HG02588 (cell line): Measurements from ENCODE around the gene RUNX3.

Source experiments
- ATAC-seq: cut with Tn5 transposase; IDR thresholded peaks from one replicate; pipeline ENCODE4 v1.9.1; 2021; ENCODE audit warnings: mild to moderate bottlenecking, moderate library complexity; ENCODE audit not compliant: unreplicated experiment

RUNX3 gene

DNA sequence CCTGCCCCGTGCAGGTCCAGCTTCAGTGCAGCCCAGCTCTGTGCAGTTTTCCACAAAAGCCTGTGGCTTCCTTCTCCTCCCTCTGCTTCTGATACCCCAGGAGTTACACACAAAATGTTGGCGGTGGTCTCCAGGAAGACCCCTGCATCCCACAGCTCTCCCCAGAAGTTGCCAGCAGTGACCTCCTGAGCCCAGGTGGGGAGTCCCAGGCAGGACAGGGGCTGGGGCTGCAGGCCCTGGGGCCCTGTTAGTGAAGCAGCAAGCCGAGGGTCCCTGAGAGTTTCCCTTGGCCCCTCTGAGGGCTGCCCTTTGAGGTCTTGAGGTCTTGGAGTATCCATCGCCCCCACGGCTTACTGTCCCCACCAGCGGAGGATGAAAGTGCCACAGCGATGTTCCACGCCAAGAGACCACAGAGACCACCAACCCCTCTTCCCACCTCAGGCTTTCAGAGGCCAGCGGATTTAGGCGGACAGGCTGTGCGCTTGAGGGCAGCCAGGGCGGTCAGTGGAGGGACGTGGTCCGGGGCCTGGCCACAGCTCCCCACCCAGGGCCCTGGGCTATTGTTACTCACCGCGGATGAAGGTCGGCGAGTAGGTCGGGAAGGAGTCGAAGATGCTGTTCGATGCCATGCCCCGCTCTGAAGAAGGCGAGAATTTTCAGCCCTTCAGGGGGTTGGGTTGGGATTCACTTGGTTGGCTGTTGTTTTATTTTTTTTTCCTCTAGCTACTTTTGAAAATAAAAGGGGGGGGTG is 34.0 kb upstream of the RUNX3 start:
- ATAC-seq, result no peak

DNA sequence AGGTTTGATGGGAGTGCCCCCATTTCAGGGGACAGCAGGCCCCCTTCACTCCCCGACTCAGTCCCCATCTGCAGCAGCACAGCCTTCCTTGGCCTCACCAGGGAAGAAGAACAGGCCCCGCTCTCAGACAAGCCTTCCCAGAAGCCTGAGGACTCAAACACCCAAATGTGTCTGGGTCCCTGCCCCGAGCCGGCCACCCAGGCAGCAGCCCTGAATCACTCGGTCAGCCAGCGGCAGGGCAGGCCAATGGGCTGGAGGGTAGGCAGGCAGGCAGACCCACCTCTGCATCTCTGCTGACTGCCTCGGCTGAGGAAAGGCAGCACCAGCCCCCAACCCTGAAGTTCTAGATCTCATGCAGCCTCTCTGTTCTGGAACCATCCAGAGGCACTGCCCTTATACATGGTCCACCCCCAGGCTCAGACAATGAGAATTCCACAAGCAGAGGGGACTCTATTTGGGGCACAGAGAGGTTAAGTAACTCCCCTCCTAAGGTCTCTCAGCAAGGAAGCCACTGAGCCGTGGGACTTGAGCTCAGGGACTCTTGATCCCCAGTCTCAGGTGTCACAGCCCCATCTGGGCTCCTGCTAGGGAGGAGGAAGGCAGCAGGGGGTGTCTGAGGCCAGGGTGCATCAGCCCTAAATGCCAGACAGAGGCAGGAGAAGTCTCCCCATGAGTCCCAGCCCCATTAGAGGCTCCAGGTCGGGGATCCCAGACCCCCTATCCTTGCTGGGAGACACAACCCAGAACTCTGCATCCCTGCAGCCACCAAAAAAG is 33.2 kb upstream of the RUNX3 start:
- ATAC-seq, result no peak

DNA sequence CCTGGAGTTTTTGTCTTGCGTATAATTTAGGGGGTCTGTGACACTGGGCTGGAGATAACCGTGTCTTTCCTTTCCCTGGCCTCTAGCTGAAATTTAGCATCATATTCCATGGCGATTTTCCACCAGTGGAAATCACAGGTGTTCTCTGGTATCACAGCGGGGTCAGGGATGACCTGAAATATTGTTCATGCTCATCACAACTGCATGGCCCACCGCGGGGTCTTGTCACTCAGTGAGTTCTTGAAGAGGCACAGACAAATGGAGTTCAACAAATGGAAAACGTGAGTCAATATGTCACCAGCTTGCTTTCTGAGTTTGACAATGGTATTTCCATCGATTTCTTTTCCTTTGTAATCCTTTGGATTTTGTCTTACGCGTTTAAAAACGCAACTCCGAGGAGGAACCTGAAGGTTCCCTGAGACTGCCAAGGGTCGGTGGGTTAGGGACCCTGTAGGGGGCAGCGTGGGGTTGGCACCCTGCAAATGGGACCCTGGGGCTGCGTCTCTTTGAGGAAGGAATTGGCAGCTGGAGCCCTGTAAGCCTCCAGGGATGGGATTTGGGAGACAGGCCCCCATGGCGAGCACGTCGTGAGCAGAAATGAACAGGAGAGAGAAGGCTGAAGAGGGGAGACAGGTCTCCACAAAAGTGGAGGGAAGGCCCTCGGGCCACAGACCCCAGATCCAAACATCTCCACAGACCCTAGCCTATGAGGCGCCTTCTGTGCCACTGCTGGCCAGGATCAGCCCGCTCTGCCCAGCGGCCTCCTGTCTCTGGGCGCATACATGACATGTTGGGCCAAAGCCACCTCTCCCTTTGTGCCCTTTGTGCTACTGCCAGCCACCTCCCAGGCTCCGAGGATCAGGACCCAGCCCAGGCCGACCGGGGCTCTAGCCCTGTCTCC is 32.1 kb upstream of the RUNX3 start:
- ATAC-seq, result no peak

DNA sequence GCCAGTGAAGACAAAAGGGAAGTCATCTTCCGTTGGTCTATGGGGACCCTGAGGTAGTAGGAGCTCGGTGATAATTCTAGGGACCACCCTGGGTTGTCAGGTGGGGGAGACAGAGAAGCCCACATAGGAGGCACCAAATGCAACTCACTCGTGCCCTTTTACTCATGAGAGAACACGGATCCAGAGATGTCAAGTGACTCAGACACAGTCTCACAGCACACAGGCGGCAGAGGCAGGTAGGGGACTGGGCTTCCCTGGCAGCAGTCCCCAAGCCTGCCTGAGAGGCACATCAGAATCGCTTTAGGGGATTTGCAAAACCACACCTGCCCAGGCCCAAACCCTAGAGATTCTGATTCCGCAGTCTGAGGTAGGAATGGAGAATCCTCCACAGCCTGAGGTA is 31.3 kb upstream of the RUNX3 start:
- no peak for ATAC-seq

DNA sequence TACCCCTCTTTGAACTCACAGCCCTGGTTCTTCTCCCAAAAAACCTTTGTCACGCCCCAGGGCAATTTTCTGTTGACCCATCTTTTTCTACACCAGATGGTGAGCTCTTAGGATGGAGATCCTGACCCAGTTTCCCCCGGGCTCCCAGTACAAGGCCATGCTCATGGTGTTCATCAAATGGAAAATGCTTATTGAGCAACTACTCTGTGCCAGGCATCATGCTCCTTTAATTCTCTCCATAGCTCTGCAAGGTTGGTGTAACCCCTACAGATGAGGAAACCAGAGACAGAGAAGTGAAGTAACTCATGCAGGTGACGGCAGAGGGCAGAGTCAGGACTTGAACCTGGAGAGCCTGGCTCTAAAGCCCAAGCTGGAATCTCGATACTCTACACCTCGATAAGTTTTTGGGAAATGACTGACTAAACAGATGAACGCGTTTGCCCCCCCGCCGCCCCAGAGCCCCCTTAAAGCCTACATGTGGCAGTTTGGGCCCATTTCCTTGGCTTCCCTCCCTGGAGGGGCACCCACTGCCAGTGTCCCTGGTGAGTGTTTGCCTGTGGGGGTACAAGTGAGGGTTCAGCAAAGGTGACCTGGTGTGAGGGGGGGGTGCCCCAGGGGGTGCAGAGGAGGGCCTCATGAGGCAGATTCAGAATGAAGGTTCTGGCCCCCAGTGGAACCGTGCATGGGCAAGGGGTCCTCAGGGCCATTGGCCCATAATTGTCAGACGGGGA is 30.2 kb upstream of the RUNX3 start:
- no peak for ATAC-seq

DNA sequence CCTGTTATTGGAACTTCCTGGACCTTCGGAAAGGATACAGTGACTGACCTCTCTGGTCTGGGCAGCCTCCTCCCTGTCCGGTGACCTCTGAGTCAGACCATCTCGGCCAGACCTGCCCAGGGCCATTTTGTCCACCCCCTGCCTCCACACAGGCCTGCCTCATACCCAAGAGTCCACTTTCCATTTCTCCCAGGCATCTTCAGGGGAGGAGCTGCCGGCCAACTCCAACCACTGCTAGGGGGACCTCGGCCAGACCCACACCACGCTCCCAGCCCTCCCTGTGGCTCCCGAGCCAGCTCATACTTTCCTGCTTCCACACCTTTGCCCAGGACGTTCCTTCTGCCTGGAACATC is 29.5 kb upstream of the RUNX3 start:
- ATAC-seq, result no peak

DNA sequence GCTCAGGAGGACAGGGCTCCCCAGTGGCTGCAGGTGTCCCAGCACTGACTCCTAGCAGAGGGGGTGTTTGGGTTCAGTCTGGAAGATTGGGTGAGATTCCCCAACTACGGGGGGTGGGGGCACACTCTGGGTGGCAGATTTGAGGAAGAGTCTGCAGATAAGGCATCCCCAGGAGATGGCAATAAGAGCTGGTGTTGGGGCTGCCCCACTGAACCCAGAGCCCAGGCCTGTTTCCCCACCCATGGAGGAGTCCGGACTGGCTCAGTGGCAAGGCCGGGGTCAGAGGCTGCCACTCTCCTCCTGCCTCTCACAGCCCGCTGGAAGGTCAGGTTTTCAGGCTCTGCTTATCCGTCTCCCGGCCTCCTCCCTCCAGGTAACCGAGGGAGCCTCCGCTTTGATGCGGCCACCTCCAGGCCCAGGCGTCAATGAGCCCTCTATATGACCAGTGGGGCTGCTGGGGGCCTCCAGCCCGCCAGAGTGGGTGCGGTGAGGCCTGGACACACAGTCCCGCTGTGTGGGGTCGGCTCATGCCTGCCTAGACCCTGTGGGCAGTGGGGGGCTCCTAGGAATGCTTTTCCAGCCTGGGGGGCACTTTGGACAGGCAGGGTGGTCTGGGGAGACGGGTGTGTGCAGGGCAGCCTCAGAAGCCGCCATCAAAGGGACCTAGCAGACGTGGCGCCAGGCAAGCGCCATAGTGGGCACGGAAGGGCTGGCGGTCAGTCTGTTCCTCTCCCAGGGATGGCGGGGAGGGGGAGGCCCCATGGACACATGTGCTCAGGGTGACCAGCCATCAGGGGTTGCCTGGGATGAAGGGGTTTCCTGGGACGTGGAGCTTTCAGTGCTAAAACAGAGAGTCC is 28.9 kb upstream of the RUNX3 start:
- no peak for ATAC-seq

DNA sequence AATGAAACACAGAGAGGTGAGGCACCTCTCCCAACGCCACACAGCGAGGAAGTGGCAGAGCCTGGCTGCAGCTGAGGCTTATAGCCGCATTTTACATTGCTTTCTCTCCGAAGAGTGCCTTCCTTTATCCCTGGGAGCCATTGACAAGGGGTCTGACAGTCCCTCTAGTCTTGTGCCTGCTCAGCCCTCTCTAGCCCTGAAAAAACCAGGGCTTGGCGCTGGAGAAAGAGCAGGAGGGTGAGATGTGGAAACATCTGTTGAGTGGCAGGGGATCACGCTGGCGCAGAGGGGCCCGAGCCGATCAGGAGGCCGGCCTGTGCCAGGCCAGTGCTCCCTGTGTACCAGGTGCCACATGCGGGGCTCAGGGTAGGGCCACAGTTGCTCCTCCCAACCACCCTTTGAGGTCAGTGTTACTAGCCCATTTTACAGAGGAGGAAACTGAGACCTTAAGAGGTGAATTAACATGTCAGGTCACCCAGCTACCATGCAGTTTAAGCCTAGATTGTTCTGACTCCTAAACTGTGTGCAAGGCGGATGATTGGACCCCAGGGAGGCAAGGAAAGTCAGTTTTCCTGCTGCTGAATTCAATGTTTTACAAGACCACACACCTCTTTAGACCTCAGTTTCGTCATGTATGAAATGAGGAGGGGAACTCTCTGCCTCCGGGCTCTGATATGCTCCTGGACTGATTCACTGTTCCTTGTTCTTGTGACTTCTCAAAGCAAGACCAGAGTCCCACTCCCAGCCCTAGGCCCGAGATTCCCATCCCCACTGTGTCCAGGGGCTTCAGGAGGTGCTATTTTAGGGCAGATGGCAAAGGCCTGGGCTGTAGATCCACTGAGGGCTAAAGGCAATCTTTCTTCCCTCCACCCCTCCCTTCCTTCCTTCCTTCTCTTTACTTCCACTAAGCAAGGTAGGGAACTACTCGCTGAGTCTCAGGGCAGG is 28.0 kb upstream of the RUNX3 start:
- ATAC-seq, result no peak

DNA sequence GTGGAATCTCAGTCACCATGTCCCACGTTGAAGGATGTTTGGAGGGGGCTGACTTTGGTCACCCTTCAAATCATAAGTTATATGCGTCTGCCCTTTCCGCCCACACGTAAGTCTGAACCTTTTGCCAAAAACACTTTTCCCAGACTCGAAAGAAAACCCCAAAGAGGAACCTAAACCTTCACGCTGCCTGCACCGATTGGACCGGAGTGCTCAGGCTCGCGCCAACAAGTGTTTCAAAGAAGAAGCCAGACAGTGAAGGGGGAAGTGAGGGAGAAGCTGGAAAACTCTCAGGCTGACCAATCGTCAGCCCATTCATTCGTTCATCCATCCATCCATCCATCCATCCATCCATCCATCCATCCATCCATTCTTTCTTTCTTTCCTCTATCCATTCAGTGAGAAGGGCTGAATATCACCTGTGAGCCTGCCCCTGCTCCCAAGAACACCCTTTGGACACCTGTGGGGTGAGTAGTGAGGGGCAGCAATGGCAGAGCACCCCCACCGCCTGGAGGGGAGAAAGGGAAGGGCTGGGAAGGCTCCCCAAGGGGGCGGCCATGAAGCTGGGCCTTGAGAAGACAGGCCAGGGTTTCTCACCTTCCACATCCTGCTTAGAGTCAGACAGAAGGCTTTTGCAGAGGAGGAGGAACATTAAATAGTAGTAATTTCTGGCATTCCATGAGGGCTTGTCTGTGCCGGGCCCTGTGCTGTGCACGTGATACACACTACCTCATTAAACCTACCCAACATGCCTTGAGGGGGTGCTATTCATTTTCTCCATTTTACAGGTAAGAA is 27.1 kb upstream of the RUNX3 start:
- no peak for ATAC-seq

DNA sequence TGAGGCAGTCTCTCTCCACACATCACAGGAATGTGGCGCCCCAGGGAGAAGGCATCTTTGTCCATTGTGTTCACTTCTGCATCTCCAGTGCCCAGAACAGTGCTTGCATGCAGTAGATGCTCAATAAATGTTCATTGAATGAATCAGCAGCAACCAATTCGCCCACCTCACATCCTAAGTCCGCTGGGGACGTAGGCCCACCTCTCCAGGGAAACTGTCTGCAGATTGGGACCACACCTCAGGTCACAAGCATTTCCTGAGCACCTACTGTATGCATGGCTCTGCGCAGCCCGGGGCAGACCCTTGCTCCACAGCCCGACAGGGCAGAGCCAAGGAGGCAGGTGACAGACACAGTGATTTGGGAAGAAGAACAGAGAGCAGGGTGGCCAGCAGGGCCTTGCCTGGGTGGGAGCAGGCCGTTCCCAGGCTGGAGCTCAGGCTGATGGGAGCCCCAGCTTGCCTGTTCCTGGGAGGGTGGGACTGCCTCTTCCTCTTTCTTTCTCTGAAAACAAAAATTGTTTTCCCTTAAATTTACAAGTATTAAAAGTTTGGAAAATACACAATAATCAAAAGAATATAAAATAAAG is 25.8 kb upstream of the RUNX3 start:
- no peak for ATAC-seq

DNA sequence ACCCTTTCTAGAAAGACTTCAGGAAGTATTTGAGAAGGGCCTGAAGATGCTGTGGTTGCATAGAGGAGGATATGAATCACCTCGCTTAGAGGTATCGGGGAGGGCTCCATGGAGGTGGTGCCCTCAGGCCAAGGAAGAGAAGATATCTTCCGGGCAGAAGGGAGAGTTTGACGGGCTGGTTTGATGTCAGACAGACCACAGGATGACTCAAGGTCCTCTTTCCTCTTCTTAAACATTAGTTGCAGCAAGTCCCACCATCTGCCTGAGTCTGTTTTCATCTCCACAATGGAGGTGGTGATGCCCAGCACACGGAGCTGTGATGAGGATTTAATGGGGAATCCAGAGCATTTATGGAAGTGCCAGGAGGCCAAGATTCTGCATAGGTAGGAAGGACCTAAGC is 25.1 kb upstream of the RUNX3 start:
- no peak for ATAC-seq

DNA sequence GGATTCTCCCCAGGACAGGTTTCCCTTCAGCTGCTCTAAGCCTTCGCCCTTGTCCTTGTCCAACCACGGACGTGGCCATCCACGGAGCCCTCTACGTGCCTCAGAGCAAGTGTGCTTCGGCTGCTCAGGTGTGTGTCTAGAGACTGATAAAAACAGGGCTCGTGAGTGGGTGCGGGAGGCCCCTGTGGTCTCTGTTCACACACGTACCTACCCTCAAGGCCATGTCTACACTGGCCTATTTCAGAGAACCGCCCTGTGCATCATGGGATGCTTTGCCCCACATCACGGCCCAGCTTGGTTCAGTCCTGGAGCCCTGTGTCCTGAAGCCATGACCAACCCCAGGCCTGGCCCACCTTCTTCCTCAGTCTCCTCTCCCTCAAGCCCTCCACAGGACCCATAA is 24.6 kb upstream of the RUNX3 start:
- ATAC-seq, result no peak

DNA sequence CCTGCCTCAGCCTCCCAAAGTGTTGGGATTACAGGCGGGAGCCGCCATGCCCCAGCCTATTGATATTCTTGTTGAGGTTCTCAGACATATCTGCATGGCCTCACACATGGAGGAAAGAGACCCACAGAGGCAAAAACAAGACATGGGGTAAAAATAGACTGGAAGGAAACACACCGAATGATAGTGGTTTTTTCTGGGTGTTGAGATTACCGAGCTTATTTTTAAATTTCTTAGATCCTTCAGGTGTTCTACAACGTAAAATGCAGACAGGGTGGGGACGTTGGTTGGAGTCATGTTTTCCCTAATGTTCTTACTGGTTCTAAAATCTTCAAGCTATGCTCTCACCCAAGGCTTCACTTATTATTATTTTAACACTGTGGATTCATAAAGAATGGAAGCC is 23.9 kb upstream of the RUNX3 start:
- ATAC-seq, result no peak

DNA sequence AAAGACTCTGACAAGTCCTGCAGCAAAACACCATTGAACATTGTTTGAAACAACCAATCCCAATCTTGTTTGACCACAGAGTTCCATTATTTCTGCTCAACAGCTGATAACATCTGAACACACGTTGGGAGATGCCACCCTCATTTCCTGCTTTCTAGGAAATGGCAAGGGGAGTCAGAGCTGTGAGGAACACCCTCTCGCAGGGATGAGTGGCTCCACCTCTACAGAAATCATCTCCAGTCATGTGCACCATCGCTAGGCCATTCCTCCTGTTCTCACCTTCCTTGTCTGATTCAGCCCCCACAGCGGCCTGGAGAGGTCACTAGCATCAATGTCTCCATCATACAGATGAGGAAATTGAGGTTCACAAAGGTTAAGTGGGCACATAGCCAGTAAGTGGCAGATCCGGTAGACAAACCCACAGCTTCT is 22.4 kb upstream of the RUNX3 start:
- no peak for ATAC-seq

DNA sequence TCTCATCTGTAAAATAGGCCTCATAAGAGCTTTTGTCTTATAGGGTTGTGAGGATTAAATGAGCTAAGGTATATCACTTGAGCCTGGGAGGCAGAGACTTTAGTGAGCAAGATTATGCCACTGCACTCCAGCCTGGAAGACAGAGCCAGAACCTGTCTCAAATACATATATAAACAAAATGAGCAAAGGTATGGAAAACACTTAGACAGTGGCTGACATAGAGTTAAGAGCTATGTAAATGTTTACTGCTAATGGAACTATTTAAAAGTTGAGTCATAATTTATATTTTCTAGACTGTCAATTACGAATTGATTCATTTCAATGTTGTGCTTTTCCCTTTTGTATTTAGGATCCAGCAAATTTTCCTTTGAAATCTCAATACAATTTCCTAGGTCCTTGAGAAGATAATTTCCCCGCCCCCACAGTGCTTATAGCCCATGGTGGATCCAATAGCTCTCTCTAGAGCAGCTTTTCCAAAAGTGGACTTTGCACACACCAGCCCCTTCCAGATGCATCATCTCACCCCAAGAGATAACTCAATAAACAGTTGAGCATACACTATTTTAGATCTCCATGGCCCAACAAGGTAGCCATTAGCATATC is 21.8 kb upstream of the RUNX3 start:
- no peak for ATAC-seq

DNA sequence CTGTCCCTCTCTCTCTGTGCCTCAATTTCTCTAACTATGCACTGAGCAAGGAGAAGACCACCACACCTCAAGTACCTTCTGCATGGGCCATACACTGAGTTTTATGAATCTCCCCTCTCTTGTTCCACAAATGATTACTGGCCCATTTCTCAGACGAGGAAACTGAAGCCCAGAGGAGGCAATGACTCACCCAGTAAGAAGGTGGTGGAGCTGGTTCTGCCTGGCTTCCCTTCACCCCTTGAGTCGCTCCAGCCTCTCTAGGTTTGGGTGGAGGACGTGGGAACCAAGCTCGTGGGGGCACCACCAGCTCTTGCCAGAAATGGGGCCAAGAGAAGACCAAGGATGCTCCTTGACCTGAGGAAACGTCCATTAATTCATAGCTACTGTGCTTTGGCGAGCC is 21.3 kb upstream of the RUNX3 start:
- no peak for ATAC-seq

DNA sequence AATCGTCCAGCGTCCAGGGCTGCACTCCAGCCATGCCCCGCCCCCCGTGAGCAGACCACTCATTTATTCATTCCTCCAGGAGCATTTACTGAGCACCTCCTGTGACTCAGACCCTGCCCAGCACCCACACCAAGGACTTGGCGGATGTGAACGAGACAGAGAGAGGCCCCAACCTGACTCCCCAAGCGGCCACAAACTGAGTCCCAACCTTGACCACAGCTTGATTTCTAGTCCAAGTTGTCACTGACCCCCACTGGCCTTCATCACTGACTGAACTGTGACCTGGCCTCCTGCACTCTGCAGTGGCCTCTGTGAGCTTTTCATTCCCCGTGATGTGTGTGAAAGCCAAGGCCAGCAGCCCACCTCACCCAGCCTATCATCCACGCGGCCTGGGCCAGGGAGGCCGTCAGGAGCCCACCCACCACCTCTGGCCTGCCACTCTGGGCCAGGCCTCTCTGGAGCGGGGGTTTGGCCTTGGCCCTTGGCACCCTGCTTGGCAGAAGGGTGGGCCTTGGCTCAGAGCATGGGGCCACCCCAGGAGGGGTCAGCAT is 19.3 kb upstream of the RUNX3 start:
- no peak for ATAC-seq
